HepG2 (cell line): Measurements from ENCODE around the gene MIA2. TPM values are rescaled to one million over a fixed set of nuclear protein-coding genes. Genes with fewer than 3 reads are reported as not detected.

ENCODE experiments used
- AGO2 ChIP-seq: fragments of 200-400 bp; formaldehyde crosslinking; optimal IDR thresholded peaks from 2 replicates; pipeline ENCODE3; 2017; ENCODE audit warnings: mild to moderate bottlenecking, low read depth, low read length, moderate library complexity
- ARID2 ChIP-seq: sonication (generic); formaldehyde crosslinking; IDR thresholded peaks from 2 replicates; pipeline ENCODE4 v1.8.1; 2022; ENCODE audit warnings: mild to moderate bottlenecking, missing genetic modification reagents, borderline replicate concordance
- EP300 ChIP-seq, 3 experiments: sonication (generic) in 1 of 3; formaldehyde crosslinking in 1 of 3; IDR thresholded peaks; 2 replicates each; pipeline versions ENCODE4 v1.5.1 to v1.6.1; 2011 to 2020; ENCODE audit warnings: low read depth in 2 of 3, low read length in 2 of 3, borderline replicate concordance in 1 of 3, improper control_type of control experiment in 1 of 3, mild to moderate bottlenecking in 1 of 3, missing genetic modification reagents in 1 of 3, moderate library complexity in 1 of 3
- GLI4 ChIP-seq: sonication (generic); formaldehyde crosslinking; IDR thresholded peaks from 2 replicates; pipeline ENCODE4 v1.5.1; 2020; ENCODE audit warnings: missing genetic modification reagents, mild to moderate bottlenecking, moderate library complexity, borderline replicate concordance
- GTF3A ChIP-seq: sonication (generic); formaldehyde crosslinking; conservative IDR thresholded peaks from 2 replicates; pipeline ENCODE4 v1.4.0; 2020; ENCODE audit warnings: mild to moderate bottlenecking, missing genetic modification reagents
- KLF15 ChIP-seq: sonication (generic); formaldehyde crosslinking; IDR thresholded peaks from 2 replicates; pipeline ENCODE4 v1.8.1; 2023; ENCODE audit warnings: borderline replicate concordance, mild to moderate bottlenecking, inconsistent platforms, missing genetic modification reagents, mixed read lengths
- KLF16 ChIP-seq, 2 experiments: sonication (generic) in 1 of 2; formaldehyde crosslinking in 1 of 2; IDR thresholded peaks; 2 replicates each; pipeline versions ENCODE4 v1.6.1 to v1.8.0; 2016 to 2023; ENCODE audit warnings: missing genetic modification reagents in 2 of 2, missing compliant biosample characterization in 1 of 2
- NFE2L2 ChIP-seq: fragments of 150-350 bp; IDR thresholded peaks from 2 replicates; pipeline ENCODE4 v1.6.1; 2014; ENCODE audit warnings: low read length
- PHF8 ChIP-seq: sonication (generic); formaldehyde crosslinking; IDR thresholded peaks from 2 replicates; pipeline ENCODE4 v1.5.0; 2020; ENCODE audit warnings: missing genetic modification reagents
- RNF2 ChIP-seq: fragments of 450-650 bp; conservative IDR thresholded peaks from 2 replicates; pipeline ENCODE4 v1.6.1; 2016; ENCODE audit warnings: low read depth
- RORA ChIP-seq: sonication (generic); formaldehyde crosslinking; IDR thresholded peaks from 2 replicates; pipeline ENCODE4 v1.5.0; 2020; ENCODE audit warnings: mild to moderate bottlenecking, missing genetic modification reagents, moderate library complexity
- TSC22D2 ChIP-seq: sonication (generic); formaldehyde crosslinking; IDR thresholded peaks from 2 replicates; pipeline ENCODE4 v1.5.1; 2020; ENCODE audit warnings: missing genetic modification reagents, mild to moderate bottlenecking, borderline replicate concordance
- YY1 ChIP-seq: IDR thresholded peaks from 2 replicates; pipeline ENCODE4 v1.6.1; 2011; ENCODE audit warnings: low read length, low read depth, moderate library complexity, mild to moderate bottlenecking; ENCODE audit not compliant: insufficient read depth, insufficient replicate concordance
- ZBTB26 ChIP-seq: IDR thresholded peaks from 2 replicates; pipeline ENCODE4 v1.6.1; 2016; ENCODE audit warnings: missing compliant biosample characterization, missing genetic modification reagents, borderline replicate concordance
- ZNF160 ChIP-seq: sonication (generic); formaldehyde crosslinking; IDR thresholded peaks from 2 replicates; pipeline ENCODE4 v1.8.0; 2022; ENCODE audit warnings: mild to moderate bottlenecking, inconsistent platforms, missing genetic modification reagents
- ZNF446 ChIP-seq: sonication (generic); formaldehyde crosslinking; IDR thresholded peaks from 2 replicates; pipeline ENCODE4 v1.5.0; 2020; ENCODE audit warnings: mild to moderate bottlenecking, missing genetic modification reagents
- ZNF589 ChIP-seq: sonication (generic); formaldehyde crosslinking; conservative IDR thresholded peaks from 2 replicates; pipeline ENCODE4 v1.8.0; 2022; ENCODE audit warnings: mild to moderate bottlenecking, moderate library complexity, missing genetic modification reagents
- ZNF598 ChIP-seq: sonication (generic); formaldehyde crosslinking; IDR thresholded peaks from 2 replicates; pipeline ENCODE4 v1.5.1; 2020; ENCODE audit warnings: mild to moderate bottlenecking, missing genetic modification reagents, borderline replicate concordance
- ZNF709 ChIP-seq: sonication (generic); formaldehyde crosslinking; IDR thresholded peaks from 2 replicates; pipeline ENCODE4 v1.5.0; 2020; ENCODE audit warnings: mild to moderate bottlenecking, missing genetic modification reagents
- polyA plus RNA-seq, 8 experiments: library from polyadenylated mRNA; depleted of rRNA in 3 of 8; stranded (reverse) in 7 of 8; unstranded in 1 of 8; fragments of >200 nt; fragmentation: Illumina TruSeq in 4 of 8; extraction: Trizol in 4 of 8; gene quantifications; 2 replicates each; pipeline versions ENCODE4 v1.2.1 to v1.2.3, GENCODE V29; 2011 to 2016; ENCODE audit warnings: low read depth in 4 of 8, missing spikeins in 1 of 8, mixed read lengths in 1 of 8; ENCODE audit not compliant: insufficient read depth in 1 of 8
- total RNA-seq, 5 experiments: library from RNA; depleted of rRNA; stranded (reverse); fragments of >200 nt; fragmentation: Illumina TruSeq; extraction: Trizol; gene quantifications; 2 replicates each; pipeline ENCODE4 v1.2.3, GENCODE V29; 2016; ENCODE audit warnings: low read depth in 1 of 5
- TF ChIP-seq, protein P1 (sequence below): sonication (generic); formaldehyde crosslinking; IDR thresholded peaks from 2 replicates; pipeline ENCODE4 v1.8.1; 2023; ENCODE audit warnings: mild to moderate bottlenecking, missing genetic modification reagents
- TF ChIP-seq, protein P2 (sequence below): sonication (generic); formaldehyde crosslinking; IDR thresholded peaks from 2 replicates; pipeline ENCODE4 v1.9.0; 2021; ENCODE audit warnings: missing genetic modification reagents, mild to moderate bottlenecking, borderline replicate concordance

The MIA2 gene
- total and polyA plus RNA-seq, 2 of the 13 experiments (the other 11 are each of a cell fraction or from before 2014, with no cell fraction given) = 134 to 158 TPM

GRCh38 chr14:39267608-39268005, 33.9 kb downstream of the MIA2 start (continued):
- 0 out of 2 replicates have a peak, but pooled peaks have one; percentile 19 for TF ChIP-seq ARID2 (CRISPR knock-in tag)
- no peak for TF ChIP-seq GTF3A
- peak; percentile 47; the same call in 1 of the 2 replicates for TF ChIP-seq RNF2
- TF ChIP-seq EP300 (IDR thresholded peaks at IDR 0.05; ENCODE audit: low read depth in 2 of 2, low read length in 2 of 2) = no peak; a peak in 1 of 4 replicates
- TF ChIP-seq EP300 (CRISPR knock-in tag; IDR thresholded peaks at IDR 0.05; ENCODE audit: borderline replicate concordance) = no peak; the same call in 1 of the 2 replicates
- TF ChIP-seq YY1 = no peak
- TF ChIP-seq, protein P1, sequence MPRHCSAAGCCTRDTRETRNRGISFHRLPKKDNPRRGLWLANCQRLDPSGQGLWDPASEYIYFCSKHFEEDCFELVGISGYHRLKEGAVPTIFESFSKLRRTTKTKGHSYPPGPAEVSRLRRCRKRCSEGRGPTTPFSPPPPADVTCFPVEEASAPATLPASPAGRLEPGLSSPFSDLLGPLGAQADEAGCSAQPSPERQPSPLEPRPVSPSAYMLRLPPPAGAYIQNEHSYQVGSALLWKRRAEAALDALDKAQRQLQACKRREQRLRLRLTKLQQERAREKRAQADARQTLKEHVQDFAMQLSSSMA = 0 out of 2 replicates have a peak, but pooled peaks have one; percentile 2
- TF ChIP-seq KLF15 (CRISPR knock-in tag) = peak; percentile 36; the same call in 1 of the 2 replicates
- no peak; the same call in 1 of the 2 replicates for TF ChIP-seq ZNF709 (CRISPR knock-in tag)
- TF ChIP-seq, protein P2, sequence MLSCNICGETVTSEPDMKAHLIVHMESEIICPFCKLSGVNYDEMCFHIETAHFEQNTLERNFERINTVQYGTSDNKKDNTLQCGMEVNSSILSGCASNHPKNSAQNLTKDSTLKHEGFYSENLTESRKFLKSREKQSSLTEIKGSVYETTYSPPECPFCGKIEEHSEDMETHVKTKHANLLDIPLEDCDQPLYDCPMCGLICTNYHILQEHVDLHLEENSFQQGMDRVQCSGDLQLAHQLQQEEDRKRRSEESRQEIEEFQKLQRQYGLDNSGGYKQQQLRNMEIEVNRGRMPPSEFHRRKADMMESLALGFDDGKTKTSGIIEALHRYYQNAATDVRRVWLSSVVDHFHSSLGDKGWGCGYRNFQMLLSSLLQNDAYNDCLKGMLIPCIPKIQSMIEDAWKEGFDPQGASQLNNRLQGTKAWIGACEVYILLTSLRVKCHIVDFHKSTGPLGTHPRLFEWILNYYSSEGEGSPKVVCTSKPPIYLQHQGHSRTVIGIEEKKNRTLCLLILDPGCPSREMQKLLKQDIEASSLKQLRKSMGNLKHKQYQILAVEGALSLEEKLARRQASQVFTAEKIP (CRISPR knock-in tag) = no peak
- no peak for TF ChIP-seq GLI4 (CRISPR knock-in tag)
- TF ChIP-seq ZNF589 = no peak
- no peak for TF ChIP-seq ZBTB26
- TF ChIP-seq ZNF160 (CRISPR knock-in tag) = no peak
- no peak for TF ChIP-seq ZNF446 (CRISPR knock-in tag)
- no peak for TF ChIP-seq TSC22D2 (CRISPR knock-in tag)
- no peak for TF ChIP-seq NFE2L2
- no peak for TF ChIP-seq AGO2
- no peak for TF ChIP-seq RORA (CRISPR knock-in tag)
- TF ChIP-seq KLF16 (CRISPR knock-in tag; IDR thresholded peaks at IDR 0.05) = peak in 1 of 2 experiments; percentile 14; a peak in 1 of 4 replicates
- no peak; the same call in 1 of the 2 replicates for TF ChIP-seq ZNF598 (CRISPR knock-in tag)
- TF ChIP-seq PHF8 (CRISPR knock-in tag) = no peak
